H9 (cell line): Measurements from ENCODE around the gene NTSR2. TPM values are rescaled to one million over a fixed set of nuclear protein-coding genes. Genes with fewer than 3 reads are reported as not detected.

Experiments
- DNase-seq: peaks from one replicate; pipeline ENCODE4 v3.0.0-alpha.2; 2017
- H2AFZ ChIP-seq: one replicate; pipeline ENCODE4 v1.6.1; 2013; ENCODE audit warnings: mild to moderate bottlenecking, low read length, control low read depth, moderate library complexity
- H2AK5ac ChIP-seq: 2 replicates; pipeline ENCODE4 v1.6.1; 2013; ENCODE audit warnings: low read length, control low read depth, mixed read lengths; ENCODE audit not compliant: insufficient read length
- H2BK120ac ChIP-seq: one replicate; pipeline ENCODE4 v1.6.1; 2013; ENCODE audit warnings: low read depth, mild to moderate bottlenecking, low read length, control low read depth, inconsistent platforms; ENCODE audit not compliant: poor library complexity, severe bottlenecking
- H2BK12ac ChIP-seq: 2 replicates; pipeline ENCODE4 v1.6.1; 2013; ENCODE audit warnings: low read length, control low read depth, mixed read lengths, low read depth; ENCODE audit not compliant: insufficient read length
- H2BK15ac ChIP-seq: 2 replicates; pipeline ENCODE4 v1.6.1; 2013; ENCODE audit warnings: low read depth, low read length, control low read depth
- H2BK20ac ChIP-seq: one replicate; pipeline ENCODE4 v1.6.1; 2013; ENCODE audit warnings: low read depth, mild to moderate bottlenecking, low read length, control low read depth, inconsistent platforms; ENCODE audit not compliant: poor library complexity, severe bottlenecking
- H2BK5ac ChIP-seq: 2 replicates; pipeline ENCODE4 v1.6.1; 2013; ENCODE audit warnings: low read length, control low read depth, mixed read lengths; ENCODE audit not compliant: insufficient read length
- H3K14ac ChIP-seq: 2 replicates; pipeline ENCODE4 v1.6.1; 2013; ENCODE audit warnings: low read length, control low read depth; ENCODE audit not compliant: insufficient read depth
- H3K18ac ChIP-seq: 2 replicates; pipeline ENCODE4 v1.6.1; 2013; ENCODE audit warnings: low read depth, mild to moderate bottlenecking, mixed read lengths, low read length, control low read depth; ENCODE audit not compliant: insufficient read length
- H3K23ac ChIP-seq: 2 replicates; pipeline ENCODE4 v1.6.1; 2013; ENCODE audit warnings: low read length, control low read depth, mixed read lengths, low read depth; ENCODE audit not compliant: insufficient read length
- H3K23me2 ChIP-seq: 2 replicates; pipeline ENCODE4 v1.6.1; 2013; ENCODE audit warnings: low read depth, mild to moderate bottlenecking, mixed read lengths, low read length, control low read depth; ENCODE audit not compliant: insufficient read length, poor library complexity, severe bottlenecking
- H3K27ac ChIP-seq: 2 replicates; pipeline ENCODE4 v1.5.1; 2013; ENCODE audit warnings: low read length, control low read depth, mixed read lengths, low read depth; ENCODE audit not compliant: insufficient read length
- H3K27me3 ChIP-seq: 2 replicates; pipeline ENCODE4 v1.6.1; 2013; ENCODE audit warnings: low read length, control low read depth, inconsistent platforms; ENCODE audit not compliant: insufficient read depth
- H3K4ac ChIP-seq: 2 replicates; pipeline ENCODE4 v1.6.1; 2013; ENCODE audit warnings: low read depth, mild to moderate bottlenecking, control low read depth, inconsistent platforms, low read length, moderate library complexity
- H3K4me1 ChIP-seq: 2 replicates; pipeline ENCODE4 v1.6.1; 2013; ENCODE audit warnings: low read length, control low read depth, inconsistent platforms; ENCODE audit not compliant: insufficient read depth
- H3K4me2 ChIP-seq: 2 replicates; pipeline ENCODE4 v1.6.1; 2013; ENCODE audit warnings: low read length, control low read depth, mixed read lengths; ENCODE audit not compliant: insufficient read length, insufficient read depth
- H3K56ac ChIP-seq: 2 replicates; pipeline ENCODE4 v1.6.1; 2013; ENCODE audit warnings: low read depth, mild to moderate bottlenecking, mixed read lengths, low read length, control low read depth; ENCODE audit not compliant: insufficient read length
- H3K79me1 ChIP-seq: 2 replicates; pipeline ENCODE4 v1.6.1; 2013; ENCODE audit warnings: low read depth, mild to moderate bottlenecking, moderate library complexity, low read length, control low read depth, inconsistent platforms; ENCODE audit not compliant: insufficient read depth, poor library complexity, severe bottlenecking
- H3K79me2 ChIP-seq: 2 replicates; pipeline ENCODE4 v1.6.1; 2013; ENCODE audit warnings: low read length, control low read depth, inconsistent platforms; ENCODE audit not compliant: insufficient read depth
- H3K9ac ChIP-seq: 2 replicates; pipeline ENCODE4 v1.6.1; 2013; ENCODE audit warnings: low read length, control low read depth, mixed read lengths; ENCODE audit not compliant: insufficient read length; ENCODE audit errors: extremely low read depth
- H3K9me3 ChIP-seq: one replicate; pipeline ENCODE4 v1.6.1; 2013; ENCODE audit warnings: low read depth, low read length, inconsistent platforms; ENCODE audit not compliant: control insufficient read depth
- H3T11ph ChIP-seq: one replicate; pipeline ENCODE4 v1.6.1; 2013; ENCODE audit warnings: mild to moderate bottlenecking, low read length, control low read depth, inconsistent platforms
- H4K20me1 ChIP-seq: one replicate; pipeline ENCODE4 v1.6.1; 2013; ENCODE audit not compliant: control insufficient read depth, insufficient read length, insufficient read depth
- H4K5ac ChIP-seq: 2 replicates; pipeline ENCODE4 v1.6.1; 2013; ENCODE audit warnings: low read depth, mild to moderate bottlenecking, mixed read lengths, low read length, control low read depth; ENCODE audit not compliant: insufficient read length
- H4K8ac ChIP-seq: replicated peaks from 2 replicates; pipeline ENCODE4 v1.6.1; 2013; ENCODE audit warnings: low read length, control low read depth, mixed read lengths, low read depth; ENCODE audit not compliant: insufficient read length
- H4K91ac ChIP-seq: 2 replicates; pipeline ENCODE4 v1.6.1; 2013; ENCODE audit warnings: low read depth, mild to moderate bottlenecking, moderate library complexity, mixed read lengths, low read length, control low read depth; ENCODE audit not compliant: insufficient read length
- H3K27ac Mint-ChIP-seq, 3 experiments: 2 replicates in 2 of 3; 3 replicates in 1 of 3; pipeline ENCODE4 v1.8.0; 2020 to 2021; ENCODE audit warnings: mixed read lengths in 3 of 3, mild to moderate bottlenecking in 1 of 3, moderate library complexity in 1 of 3
- H3K27me3 Mint-ChIP-seq: 2 replicates; pipeline ENCODE4 v1.8.0; 2021; ENCODE audit warnings: low read depth, mild to moderate bottlenecking, moderate library complexity, mixed read lengths
- H3K36me3 Mint-ChIP-seq, 3 experiments: 2 replicates in 2 of 3; 3 replicates in 1 of 3; pipeline ENCODE4 v1.8.0; 2020 to 2021; ENCODE audit warnings: low read depth in 3 of 3, mixed read lengths in 3 of 3; ENCODE audit not compliant: insufficient read depth in 1 of 3
- H3K4me1 Mint-ChIP-seq, 2 experiments: 2 replicates each; pipeline ENCODE4 v1.8.0; 2020; ENCODE audit warnings: mixed read lengths in 2 of 2
- H3K4me3 Mint-ChIP-seq, 2 experiments: 2 replicates in 1 of 2; 3 replicates in 1 of 2; pipeline ENCODE4 v1.8.0; 2020 to 2021; ENCODE audit warnings: mild to moderate bottlenecking in 2 of 2, mixed read lengths in 2 of 2, moderate library complexity in 1 of 2
- H3K9me3 Mint-ChIP-seq, 2 experiments: 2 replicates in 1 of 2; 3 replicates in 1 of 2; pipeline ENCODE4 v1.8.0; 2020; ENCODE audit warnings: mild to moderate bottlenecking in 2 of 2, mixed read lengths in 2 of 2, moderate library complexity in 1 of 2
- CTCF ChIP-seq: fragments of 200-600 bp; sonication (generic); conservative IDR thresholded peaks from 3 replicates; pipeline ENCODE4 v1.8.0; 2021; ENCODE audit warnings: antibody characterized with exemption, mild to moderate bottlenecking
- WGBS: extraction: QIAGEN DNeasy Blood & Tissue Kit; methylation state at CpG from one replicate; pipeline ENCODE4 v1.1.7; 2013; ENCODE audit warnings: missing lambda C conversion rate, low lambda C conversion rate, mixed read lengths; ENCODE audit not compliant: insufficient read length; ENCODE audit errors: extremely low coverage; 5-methylcytosine and 5-hydroxymethylcytosine counted together
- total RNA-seq: library from RNA; stranded (reverse); gene quantifications from 2 replicates; pipeline ENCODE4 v1.2.1, GENCODE V29; 2021

Gene NTSR2
- total RNA-seq, 1 experiment from 2014 or later = not detected

GRCh38 chr2:11711751-11712150 lies 41.8 kb upstream of the NTSR2 start:
- H2AK5ac ChIP-seq = no peak overlapping the region
- Mint-ChIP-seq H3K4me1 (no peaks in the 10 kb centered on the region), H3K9me3 (no peaks in the 10 kb centered on the region), H3K36me3 (no peaks in the 10 kb centered on the region; a peak in 2 of 7 replicates), H3K4me3 (no peak overlapping the region), H3K27ac (no peak overlapping the region), H3K27me3 (peaks cover 6% of the 10 kb centered on the region)
- no peak overlapping the region for H3K4ac ChIP-seq
- no peak for DNase-seq
- H3K56ac ChIP-seq = no peak overlapping the region
- WGBS = no CpG with 5 or more reads among the region's 8 CpGs
- H3K9me3 ChIP-seq = no peaks in the 10 kb centered on the region
- H2BK12ac ChIP-seq = no peak overlapping the region
- no peak overlapping the region for H2BK20ac ChIP-seq
- no peak for TF ChIP-seq CTCF
- no peak overlapping the region for H2BK120ac ChIP-seq
- no peaks in the 10 kb centered on the region for H3K4me1 ChIP-seq
- no peaks in the 10 kb centered on the region for H4K20me1 ChIP-seq
- H3T11ph ChIP-seq = no peak overlapping the region
- H3K79me2 ChIP-seq = no peaks in the 10 kb centered on the region
- H3K18ac ChIP-seq = no peak overlapping the region
- no peak overlapping the region for H3K4me2 ChIP-seq
- H2BK5ac ChIP-seq = no peak overlapping the region
- no peaks in the 10 kb centered on the region for H3K27me3 ChIP-seq
- H4K8ac ChIP-seq = no peak overlapping the region
- no peak overlapping the region for H3K23ac ChIP-seq
- no peak overlapping the region for H2AFZ ChIP-seq
- no peak overlapping the region for H3K14ac ChIP-seq
- no peak overlapping the region for H4K5ac ChIP-seq
- no peak overlapping the region for H3K9ac ChIP-seq
- H3K79me1 ChIP-seq = no peaks in the 10 kb centered on the region
- H3K23me2 ChIP-seq = no peaks in the 10 kb centered on the region
- no peak overlapping the region for H4K91ac ChIP-seq
- no peak overlapping the region for H3K27ac ChIP-seq
- no peak overlapping the region for H2BK15ac ChIP-seq
